DMS153 treated with DMSO at 0.1 percent for 48 hours (cell line): ENCODE measurements around the gene HOXB7.

ENCODE experiments used
- DNase-seq: peaks from one replicate; lab custom pipeline; 2025; ENCODE audit not compliant: unreplicated experiment; lab: John Stamatoyannopoulos, UW

HOXB7 gene

DNA sequence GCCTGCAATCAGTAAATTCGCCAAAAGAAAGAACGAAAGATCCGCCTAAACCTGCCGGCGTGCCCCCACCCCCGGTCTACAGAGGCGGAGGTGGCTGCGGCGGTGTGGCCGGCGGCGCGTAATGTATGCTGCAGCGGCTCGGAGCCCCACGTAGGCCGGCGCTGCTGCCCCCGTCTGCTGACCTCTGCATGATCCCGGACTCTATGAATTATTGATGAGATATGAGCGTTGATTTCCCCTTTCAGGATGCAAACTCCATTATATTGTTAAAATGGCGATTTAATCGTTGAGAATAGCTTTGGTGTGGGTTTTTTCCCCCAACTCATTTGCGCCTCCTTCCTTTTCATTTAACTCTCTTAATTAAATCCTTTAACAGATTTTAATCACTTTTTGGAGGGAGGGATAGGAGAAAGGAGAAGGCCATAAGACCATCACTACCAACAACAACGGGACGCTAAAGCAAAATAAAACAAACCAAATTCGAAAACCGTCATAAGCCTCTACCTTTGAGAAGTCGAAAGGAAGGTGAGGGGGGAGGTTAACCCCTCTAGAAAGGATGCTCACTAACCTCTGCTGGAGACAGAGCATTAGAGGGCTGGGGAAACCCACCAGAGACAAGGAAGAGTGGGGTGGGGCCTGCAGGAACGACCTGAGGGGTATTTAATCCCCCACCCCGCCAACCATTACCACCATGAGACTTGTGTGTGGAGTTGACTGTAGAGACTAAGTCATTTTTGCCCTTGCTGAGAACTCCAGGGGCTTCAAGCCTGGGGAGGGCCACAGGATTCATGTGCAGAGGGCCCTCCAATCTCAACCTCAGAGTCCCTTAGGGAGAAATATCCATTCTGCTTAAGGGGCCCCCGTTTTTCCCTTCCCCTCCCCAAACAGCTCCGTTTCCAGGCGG lies 24.2 kb downstream of the HOXB7 start:
- DNase-seq = peak; percentile 75

GRCh38 chr17:48584223-48584741 lies 26.5 kb downstream of the HOXB7 start:
- DNase-seq = no peak

DNA sequence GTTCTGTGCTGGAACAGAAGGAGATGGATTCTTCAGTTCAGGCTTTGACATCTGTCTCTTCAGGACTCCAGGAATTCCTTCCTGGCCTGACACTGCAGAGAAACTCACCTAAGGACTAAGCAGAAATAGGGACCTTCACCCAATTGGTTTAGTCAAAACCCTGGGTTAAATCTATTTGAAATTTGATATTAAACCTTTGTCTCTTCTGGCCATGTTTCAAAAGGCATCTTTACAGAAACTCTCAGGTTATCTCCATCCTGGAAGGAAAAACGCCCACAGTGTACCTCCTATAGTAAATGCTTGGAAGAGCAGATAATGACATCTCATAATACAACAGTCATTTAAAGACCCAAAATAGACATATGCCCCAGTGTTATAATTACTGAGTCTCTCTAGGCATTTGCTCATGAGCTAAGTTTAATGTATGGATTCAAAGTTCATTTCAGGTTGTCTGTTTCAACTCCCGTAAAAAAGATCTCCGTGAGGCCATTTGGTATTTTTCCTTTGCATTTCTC lies 27.1 kb downstream of the HOXB7 start:
- DNase-seq = no peak

DNA sequence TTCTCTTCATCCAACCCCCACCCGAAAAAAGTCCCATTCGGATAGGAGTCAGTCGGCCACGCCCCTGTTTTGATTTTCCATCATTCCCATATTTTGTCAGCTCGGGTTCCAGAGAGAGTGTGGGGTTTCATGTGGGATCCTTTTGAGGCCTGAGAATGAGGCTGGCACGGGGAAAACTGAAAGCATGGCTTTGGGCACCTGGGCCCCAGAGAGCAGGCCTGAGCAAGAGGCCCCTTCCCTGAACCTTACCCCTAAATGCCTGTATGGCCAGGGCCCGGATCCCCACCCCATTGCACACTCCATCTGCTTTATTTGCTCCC lies 28.1 kb downstream of the HOXB7 start:
- DNase-seq = no peak

DNA sequence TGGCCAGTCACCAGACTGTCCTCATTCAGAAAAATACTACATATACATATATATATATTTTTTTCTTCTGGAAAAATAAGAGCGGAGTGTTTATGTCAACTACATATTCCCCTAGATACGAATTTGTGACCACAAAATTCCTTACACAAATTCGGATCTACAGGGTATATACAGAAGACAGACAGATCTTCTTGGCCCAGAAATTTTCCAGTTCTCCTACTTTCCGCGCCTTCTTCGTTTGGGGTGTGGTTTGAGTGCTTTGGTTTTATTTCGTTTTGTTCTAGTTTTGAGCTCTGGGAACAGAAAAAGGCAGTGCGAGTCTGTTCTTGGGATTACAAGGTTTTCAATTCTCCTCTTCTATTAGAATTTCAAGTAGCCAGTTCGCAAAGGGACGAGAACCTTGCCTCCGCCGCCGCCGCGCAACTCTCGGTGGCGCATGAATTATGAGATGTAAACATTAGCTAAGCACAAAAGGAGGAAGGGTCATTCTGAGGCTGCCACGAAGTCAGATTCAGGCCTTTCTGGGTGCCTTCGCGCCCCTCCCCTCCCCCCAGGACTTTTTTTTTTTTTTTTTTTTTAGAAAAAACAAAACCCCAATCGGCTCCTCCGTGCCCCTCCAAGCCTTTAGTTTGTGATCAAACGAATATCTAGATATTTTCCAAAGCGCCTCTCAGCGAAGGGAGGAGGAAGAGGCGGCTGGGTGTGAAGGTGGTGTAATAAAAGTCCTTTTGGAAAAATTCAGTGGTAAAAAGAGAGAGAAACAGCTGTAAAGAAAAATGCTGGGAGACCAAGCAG lies 30.9 kb downstream of the HOXB7 start:
- no peak for DNase-seq

GRCh38 chr17:48579471-48579759 lies 31.4 kb downstream of the HOXB7 start:
- peak; percentile 43 for DNase-seq

DNA sequence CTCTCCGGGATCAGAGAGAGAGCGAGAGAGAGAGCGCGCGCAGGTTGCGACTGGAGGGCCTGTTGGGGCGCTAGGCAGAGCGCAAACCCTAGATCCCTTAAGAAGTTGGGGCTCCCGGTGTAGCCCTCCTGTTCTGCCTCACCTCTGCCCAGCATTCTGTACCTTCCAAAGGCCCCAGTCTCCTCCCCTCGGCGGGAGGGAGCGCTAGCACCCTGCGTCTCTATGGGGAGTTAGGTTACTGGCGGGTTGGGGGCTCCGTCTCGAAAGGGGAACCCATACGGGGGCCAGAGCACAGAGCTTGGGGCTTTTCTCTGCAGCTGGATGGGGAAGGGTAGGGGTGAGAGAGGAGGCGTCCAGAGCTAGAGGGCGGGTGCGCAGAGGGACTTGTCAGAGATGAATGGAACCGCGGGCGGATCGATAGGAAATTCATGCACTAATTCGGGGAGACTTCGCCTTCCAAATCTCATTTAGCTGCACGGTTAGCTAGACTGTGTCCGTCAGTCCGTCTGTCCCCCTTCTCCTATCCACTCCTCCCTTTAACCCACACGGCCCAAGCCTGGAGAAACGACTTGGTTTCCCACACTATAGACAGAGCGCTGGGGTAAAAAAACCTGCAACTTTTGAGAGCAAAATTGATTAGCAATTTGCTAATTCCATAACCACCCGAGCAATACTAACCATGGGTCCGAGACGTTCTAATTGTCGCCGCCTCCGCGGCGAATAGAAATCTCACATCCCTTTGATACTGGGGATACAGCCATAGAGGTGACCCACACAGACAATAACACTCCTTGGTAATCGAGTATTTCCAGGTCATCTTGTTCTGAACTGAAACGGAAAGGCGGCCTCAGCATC lies 32.0 kb downstream of the HOXB7 start:
- peak; percentile 36 for DNase-seq

- DNase-seq = peak; percentile 72
Observed at GRCh38 chr17:48577946-48578615, 32.7 kb downstream of the HOXB7 start, which contains the start of gene HOXB4. HOXB4 (minus strand) TSS chr17:48578350; CDS start chr17:48578319, 31 bp downstream.

DNA sequence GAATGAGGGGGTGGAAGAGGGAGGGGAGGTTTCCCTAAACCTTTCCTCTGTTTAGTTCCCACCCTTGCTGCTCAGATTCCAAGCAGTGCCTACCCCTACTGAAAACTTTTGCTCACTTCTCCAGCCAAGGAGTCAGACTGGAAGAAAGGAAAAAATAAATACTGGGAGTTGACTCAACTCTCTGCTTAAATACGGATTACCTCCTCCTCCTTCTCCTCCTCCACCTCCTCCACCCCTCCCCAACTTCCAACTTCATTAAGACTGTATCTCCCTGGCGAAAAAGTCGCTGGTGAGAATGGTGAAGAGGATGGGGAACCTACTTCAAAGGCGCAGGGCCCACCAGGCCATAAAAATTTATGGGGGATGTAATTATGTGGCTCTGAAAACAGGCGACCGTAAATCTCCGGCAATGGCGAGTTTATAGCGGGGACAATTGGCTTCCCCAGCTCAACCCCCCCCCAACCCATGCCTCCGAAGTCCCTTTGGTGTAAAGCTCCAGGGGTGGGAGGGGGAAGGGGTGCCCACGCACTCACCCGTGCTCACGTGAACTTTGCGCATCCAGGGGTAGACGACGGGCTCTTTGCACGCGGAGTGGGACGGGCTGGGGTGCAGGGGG lies 33.4 kb downstream of the HOXB7 start:
- no peak for DNase-seq

DNA sequence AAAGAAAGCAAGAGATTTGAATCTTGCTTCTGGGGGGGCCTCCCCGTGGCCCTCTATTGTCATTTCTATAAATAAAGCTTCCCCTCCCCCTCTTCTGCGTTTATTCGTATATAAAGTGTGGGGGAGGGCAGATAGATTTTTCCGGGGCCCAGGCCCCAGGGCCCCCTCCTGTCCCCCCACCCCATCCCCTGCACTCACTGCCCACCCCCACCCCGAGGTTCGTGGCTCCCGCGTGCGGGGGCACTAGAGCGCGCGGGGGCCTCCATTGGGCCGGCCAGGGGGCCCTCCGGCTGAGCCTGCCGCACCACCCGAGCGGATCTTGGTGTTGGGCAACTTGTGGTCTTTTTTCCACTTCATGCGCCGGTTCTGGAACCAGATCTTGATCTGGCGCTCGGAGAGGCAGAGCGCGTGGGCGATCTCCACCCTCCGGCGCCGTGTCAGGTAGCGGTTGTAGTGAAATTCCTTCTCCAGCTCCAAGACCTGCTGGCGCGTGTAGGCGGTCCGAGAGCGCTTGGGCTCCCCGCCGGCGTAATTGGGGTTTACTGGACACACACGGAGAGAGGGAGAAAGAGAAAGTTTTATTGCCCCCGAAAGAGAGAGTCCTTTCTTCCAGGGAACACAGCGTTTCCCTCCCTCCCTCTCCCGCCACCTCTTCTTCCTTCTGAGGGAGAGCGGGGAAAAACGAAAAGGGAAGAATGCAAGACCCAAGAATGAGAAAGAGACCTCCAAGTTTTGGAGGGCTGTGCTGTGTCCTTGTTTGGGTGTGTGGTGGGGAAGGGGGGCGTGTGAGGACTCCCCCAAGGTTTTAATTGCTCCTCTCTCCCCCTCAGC lies 34.1 kb downstream of the HOXB7 start:
- no peak for DNase-seq

- no peak for DNase-seq
Observed at GRCh38 chr17:48575673-48576478, 34.9 kb downstream of the HOXB7 start.

- peak; percentile 81 for DNase-seq
Observed at GRCh38 chr17:48575066-48575582, 35.7 kb downstream of the HOXB7 start.

DNA sequence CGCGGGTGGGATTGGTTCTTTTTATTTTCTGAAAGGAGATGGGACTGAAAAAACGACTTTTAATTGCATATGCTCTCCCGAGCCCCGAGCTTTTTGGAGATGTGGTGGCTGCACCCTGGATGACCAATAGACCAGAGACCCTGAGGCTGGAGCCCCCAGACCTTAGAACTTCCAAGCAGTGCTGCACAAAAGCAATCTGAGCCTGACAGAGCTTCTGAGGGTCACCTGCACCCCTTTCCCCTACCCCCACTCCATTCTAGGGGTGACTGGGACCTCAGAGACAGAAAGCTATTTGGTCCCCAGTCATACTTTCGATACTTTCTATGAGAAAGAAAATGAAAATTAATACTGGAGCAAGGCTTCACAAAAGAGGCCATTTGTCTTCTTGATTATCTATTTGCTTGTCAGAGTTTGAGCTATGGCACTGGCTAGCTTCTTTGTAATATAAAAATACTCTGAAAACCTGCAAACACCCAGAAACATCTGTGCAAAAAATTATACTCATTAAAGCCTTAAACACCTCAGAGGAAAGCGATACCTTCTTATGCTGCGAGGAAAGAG lies 36.2 kb downstream of the HOXB7 start:
- DNase-seq = no peak

GRCh38 chr17:48571826-48572417 lies 38.9 kb downstream of the HOXB7 start:
- no peak for DNase-seq

GRCh38 chr17:48571024-48571818 lies 39.6 kb downstream of the HOXB7 start:
- no peak for DNase-seq

DNA sequence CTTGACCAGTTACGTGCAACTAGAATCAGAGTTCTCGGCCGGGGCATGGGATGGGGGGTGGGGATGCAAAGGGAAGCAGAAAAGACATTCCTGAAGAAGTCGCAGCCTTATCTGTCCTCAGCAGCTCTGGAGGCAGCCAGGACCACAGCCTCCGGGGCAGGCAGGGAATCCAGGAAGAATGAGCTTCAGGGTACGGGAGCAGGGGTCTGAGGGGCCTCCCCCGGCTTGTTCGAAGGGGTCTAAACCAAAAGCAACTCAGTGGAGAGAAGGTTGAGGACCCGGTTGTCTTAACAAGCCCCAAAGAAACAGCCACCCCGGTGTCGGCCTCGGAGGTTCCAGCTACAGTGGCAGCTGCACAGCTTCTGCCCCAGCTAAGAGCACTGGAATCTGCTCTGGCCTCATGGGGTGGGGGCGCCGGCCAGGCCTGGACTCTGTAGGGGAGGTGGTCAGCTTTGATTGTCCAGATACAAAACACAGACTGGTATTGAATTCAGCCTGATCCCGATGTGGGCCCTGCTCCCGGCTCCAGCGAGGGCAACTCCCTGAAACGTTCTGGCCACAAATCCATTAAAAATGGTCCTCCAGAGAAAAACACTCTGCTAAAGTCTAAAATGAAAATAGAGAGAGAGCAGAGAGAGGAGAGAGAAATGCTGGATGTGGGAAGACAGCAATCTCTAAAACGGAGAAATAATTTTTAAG lies 40.3 kb downstream of the HOXB7 start:
- no peak for DNase-seq
